Measurements from ENCODE around the gene NCBP2.

Gene NCBP2

DNA sequence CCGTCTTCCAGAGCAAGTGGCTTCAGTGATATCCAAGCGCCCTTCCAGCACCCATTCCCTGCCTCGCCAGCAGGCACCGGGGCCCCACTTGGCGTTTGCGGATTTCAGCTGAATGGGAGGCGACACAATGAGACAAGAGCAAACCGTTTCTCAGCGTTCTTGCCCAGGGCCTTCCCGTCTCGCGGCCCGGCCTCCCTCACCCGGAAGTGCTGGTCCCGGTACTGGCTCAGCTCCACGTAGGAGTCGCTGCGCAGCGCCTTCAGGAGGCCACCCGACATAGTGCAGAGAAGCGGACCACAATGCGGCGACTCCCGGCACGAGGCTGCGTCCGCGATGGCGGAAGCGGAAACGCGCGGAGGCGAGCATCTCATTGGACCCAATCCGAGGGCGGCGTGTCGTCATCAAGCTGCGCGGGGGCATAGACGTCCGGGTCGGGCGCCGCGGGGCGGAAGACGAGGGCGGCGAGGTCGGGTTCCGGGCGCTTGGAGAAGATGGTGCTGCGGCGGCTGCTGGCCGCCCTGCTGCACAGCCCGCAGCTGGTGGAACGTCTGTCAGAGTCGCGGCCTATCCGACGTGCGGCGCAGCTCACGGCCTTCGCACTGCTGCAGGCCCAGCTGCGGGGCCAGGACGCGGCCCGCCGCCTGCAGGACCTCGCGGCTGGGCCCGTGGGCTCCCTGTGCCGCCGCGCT, at the start of gene NCBP2:
TSS of gene NCBP2 (minus strand) at position 303 of the 689 bp plus-strand sequence. CDS start at position 278, 25 bp downstream.
- peak; percentile 99 to 100 (median 100) for DNase-seq (ENCODE audit: low read depth in 3 of 3)

DNA sequence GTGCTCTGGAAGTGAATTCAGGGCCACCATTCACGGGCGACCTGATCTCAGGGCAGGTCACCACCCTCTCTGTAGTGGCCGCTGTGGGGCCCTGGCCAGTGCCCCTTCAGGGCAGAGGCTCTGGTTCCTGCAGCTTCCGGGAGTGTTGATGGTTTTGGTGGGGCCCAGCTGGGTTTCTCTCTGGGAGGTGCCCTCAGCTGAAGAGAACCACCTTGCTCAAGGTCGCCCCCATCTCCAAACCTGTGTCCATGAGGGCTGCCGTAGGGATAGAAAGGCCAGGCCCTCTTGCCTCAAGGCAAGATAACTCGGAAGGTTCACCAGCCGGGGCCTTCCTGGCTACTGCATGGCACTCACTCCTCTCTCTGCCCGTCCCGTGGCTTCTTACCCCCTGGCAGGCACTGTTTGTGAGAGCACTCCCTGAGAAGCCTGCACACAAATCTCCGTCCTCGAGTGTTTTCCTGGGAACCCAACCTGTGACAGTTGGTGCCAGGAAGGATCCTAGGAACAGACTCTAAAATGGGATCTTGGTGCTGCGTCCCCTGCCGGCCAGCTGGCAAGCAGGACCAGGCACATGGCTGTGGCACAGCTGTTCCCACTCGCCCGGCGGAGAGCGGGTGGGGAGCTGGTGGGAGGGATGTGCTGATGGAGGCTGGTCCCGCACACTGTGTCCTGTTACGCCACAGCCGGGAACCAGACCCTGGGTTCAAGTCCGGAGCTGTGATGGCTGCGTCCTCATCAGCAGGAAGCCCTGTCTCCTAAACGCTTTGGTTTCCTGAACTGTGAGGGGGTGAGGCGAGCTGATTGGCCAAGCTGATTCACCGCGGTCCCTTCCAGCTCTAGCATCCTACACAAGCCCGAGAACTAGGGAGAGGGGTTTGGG, 49.5 kb upstream of the NCBP2 start:
- DNase-seq (ENCODE audit: low read depth in 3 of 3): no peak

DNA sequence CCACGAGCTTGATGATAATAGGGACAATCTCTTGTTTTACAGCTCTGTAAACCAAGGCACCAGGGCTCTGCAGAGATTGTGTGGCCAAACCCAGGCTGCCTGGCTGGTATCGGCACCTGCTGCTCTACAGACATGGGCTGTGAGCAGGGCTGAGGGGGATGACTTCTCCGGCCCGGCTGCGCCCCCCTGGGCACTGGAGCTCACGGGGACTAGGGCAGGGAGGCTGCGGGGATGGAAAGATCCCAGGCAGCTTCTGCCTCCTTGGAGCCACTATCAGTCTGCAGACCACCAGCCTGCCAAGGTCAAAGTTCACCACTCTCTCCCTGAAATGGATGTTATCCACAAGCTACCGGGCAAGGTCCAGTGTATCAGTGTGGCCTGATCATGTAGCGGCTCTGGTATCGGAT, 48.3 kb upstream of the NCBP2 start:
- DNase-seq (ENCODE audit: low read depth in 3 of 3): no peak

DNA sequence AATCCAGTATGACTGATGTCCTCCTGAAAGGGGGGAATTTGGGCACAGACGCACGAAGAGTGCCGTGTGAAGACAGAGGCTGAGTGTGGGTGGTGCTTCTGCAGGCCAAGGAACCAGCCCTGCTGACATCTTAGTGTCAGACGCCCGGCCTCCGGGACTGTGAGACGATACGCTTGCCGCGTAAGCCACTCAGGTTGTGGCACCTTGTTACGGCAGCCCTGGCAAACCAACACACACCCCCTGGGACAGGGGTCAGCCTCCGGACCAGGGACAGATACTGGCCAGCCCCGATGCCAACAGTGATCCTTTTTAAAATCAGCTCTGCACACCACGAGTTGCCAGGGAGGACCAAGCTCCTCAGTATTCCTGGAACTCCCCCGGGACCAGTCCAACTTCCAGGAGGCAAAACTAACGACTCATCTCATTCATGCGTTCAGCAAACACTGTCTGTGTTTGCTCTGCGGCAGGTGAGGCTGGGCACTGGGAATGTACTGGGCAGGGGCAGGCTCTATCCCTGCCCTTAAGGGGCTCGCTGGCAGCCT, 47.5 kb upstream of the NCBP2 start:
- DNase-seq (ENCODE audit: low read depth in 3 of 3): no peak

DNA sequence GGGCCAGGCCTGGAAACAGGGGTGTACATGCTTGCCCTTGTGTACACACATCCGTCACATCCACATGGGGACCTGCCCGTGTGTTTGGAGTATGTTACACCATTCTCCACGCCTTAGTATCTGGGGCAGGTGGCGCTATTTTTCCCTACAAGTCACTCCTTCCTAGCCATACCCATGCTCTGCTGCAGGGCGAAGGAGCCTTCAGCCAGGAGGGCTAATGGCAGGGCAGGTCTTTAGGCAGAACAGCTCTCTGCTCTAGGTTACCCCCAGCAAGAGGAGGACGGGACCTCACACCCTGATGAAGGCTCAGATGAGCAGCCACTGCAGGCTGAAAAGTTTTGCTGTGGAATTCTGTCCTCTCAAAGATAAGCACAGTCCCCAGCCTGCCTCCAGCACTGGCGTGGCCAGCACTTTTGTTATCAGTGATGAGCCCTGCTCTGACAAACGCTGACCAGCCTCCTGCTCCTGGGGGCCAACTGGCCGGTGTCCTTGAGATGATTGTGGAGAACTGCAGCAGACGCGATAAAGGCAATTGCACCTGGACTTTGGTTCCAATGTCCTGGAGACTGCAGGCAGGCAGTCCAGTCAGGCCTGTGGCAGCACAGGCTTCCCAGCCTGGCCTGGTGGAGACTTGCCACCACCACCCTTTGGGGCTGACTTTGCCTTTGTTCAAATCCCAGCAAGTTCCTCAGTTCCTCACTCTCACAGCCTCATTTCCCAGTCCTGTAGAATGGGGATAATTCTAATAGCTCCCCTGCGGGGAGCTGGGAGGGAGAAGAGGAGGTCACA, 46.1 kb upstream of the NCBP2 start:
- DNase-seq (ENCODE audit: low read depth in 3 of 3): no peak

DNA sequence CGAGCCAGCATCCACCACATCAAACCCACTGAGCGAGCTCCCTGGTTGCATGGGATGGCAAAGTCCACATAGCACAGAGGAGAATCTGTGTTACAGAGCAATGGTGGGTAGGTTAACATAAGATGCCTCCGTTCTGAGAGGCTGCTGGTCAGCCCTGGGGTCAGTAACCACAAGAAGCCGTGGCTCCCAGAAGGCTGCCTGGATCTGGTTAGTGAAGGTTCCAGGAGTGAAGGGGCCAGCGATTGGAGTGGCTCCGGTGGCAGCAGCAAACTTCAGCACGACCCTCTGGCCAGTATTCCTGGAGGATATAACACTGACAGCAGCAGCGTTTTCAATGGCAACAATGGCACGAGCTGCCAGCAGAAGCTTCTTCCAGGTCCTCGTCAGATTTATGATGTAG, 44.7 kb upstream of the NCBP2 start:
- DNase-seq (ENCODE audit: low read depth in 3 of 3): no peak

DNA sequence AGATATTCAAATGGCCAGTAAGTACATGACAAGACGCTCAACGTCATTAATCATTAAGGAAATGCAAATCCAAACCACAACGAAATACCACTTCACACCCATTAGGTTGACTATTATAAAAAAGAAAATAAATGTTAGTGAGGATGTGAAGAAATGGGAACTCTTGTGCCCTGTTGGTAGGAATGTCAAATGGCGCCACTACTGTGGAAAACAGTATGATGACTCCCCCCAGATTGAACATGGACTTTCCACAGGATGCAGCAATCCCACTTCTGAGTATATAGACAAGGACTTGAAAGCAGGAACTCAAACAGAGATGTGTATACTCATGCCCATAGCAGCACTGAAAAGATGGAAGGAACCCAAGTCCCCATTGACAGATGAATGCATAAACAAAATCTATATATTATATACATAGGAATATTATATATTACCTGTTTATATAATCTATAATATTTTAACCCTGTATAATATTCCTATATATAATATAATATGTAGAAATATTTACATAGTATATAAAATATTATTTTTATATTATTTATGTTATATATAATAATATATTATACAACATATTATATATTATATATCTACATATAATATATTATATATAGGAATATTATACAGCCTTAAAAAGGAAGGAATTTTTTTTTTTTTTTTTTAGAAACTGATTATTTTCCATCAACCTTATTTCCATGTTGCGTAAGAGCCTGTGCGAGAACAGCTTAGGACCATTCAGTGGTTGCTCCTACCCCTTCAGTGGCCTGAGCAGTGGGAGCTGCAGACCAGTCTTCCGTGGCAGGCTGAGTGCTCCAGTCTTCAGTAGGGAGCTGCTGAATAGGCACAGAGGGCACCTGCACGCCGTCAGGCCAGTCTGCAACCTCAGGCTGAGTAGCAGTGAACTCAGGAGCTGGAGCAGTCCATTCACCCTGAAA, 43.9 kb upstream of the NCBP2 start:
- DNase-seq (ENCODE audit: low read depth in 3 of 3): no peak

DNA sequence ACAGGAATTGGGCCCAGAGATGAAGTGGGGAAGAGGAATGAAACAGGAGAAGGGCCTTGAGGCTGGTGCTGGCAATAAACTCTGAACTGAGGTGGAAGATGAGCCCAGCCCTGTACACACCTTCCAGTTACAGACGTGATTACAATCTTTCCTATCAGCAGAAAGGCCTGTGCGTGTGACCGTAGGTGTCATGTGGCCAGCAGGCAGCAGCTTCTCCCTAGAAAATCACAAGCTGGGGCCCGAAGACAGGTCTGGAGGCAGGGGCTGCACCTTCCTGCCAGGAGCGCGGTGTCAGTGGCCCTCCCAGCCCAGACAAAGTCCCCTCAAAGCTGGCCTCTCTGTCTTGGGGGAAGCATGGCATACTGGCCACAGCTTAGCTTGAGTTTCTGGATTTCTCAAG, 43.0 kb upstream of the NCBP2 start:
- DNase-seq (ENCODE audit: low read depth in 3 of 3): no peak

DNA sequence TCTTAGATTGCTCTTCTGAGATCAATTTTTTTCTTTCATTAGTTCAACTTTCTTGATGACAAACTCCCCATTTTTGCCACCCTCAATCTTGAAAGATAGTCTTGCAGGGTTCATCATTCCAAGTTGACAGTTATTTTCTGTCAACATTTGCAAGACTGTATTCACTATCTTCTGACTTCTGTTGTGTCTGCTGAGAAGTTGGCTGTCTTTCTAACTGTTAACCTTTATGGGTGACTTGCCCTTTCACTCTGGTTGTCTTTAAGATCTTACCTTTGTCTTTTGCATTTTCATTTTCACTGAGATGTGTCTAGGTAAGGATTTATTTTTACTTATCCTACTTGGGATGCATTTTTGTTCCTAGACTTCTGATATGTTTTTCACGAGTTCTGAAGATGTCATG, 40.9 kb upstream of the NCBP2 start:
- no peak for DNase-seq (ENCODE audit: low read depth in 3 of 3)

DNA sequence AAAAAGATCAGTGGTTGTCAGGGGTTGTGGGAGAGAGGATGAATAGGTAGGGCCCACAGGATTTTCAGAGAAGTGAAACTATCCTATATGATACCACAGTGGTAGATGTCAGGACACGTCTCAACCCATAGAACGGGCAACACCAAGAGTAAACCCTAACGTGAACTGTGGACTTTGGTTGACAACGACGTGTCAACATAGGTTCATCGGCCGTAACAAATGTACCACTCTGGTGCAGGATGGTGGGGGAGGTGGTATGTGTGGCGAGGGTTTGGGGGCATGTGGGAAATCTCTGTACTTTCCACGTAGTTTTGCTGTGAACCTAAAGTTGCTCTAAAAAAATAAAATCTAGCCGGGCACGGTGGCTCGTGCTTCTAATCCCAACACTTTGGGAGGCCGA, 39.3 kb upstream of the NCBP2 start:
- no peak for DNase-seq (ENCODE audit: low read depth in 3 of 3)

DNA sequence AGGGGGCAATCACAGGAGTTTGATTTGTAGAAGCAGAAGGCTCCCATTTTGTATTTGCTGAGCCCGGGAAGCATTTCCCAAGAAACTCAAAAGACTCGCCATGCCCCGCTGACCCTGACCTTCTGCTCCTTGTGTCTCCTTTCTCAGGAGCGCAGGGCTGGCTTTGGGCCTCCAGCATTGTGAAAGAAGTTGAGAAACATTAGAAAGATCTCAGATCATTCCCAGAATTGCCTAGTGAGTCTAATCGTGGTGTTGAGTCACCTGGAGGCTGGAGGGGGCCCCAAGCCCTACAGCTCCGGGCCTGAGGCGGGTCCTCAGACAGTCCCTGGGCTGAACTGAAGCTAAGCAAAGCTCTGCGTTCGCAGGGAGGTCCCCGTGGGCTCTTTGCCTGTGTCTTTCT, 37.2 kb upstream of the NCBP2 start:
- DNase-seq (ENCODE audit: low read depth in 3 of 3): no peak

DNA sequence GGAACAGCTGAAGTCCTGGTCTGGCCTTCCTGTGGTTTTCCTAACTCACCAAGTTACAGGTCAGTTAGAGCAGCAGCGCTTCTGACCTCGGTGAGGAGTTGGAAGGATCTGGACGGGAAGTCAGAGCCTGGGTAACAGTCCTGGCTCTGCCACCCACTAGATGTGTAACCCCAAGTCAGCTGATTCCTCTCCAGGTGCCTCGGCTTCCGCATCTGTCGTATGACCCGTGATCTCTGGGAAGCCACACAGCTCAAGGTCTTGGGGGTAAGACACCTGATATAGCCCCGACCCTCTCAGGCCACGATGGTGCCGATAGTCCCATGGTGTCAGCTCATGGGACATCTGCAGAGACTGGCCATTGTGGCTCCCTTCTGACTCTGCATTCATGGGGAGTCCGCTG, 34.6 kb upstream of the NCBP2 start:
- no peak for DNase-seq (ENCODE audit: low read depth in 3 of 3)

DNA sequence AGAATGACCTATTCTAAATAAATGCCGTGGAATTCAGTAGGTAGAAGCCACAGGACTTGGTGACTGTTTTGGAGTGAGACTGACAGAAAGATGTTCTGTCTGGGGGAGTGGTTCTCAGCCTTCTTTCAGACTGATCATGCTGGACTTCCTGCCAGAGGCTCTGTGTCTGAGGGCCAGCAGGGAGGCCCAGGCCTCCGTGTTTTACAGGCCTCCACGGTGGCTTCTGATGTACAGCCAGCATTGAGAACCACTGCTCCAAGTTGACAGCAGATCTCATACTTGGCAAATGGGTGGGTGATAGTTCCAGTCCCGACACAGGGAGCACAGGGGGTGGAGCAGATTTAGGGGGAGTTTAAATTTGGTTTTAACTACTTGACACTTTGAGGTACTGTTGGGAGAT, 33.0 kb upstream of the NCBP2 start:
- DNase-seq (ENCODE audit: low read depth in 3 of 3): no peak

DNA sequence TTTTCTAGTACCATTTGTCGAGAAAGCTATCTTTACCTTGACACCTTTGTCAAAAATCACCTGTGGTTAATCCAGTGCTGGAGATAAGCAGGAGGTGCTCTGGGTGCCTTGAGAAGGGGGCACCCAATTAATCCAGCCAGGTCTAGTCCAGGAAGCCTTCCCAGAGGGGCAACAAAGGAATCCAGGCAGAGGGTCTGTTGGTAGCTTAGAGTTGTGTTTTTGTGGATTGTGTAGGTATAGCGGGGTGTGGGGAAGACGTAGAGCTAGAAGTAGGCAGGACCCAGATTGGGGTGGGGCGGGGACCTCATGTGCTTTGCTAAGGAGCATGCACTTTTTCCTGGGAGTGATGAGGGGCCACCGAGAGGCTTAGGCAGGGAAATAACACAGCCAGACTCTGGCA, 32.3 kb upstream of the NCBP2 start:
- DNase-seq (ENCODE audit: low read depth in 3 of 3): no peak

DNA sequence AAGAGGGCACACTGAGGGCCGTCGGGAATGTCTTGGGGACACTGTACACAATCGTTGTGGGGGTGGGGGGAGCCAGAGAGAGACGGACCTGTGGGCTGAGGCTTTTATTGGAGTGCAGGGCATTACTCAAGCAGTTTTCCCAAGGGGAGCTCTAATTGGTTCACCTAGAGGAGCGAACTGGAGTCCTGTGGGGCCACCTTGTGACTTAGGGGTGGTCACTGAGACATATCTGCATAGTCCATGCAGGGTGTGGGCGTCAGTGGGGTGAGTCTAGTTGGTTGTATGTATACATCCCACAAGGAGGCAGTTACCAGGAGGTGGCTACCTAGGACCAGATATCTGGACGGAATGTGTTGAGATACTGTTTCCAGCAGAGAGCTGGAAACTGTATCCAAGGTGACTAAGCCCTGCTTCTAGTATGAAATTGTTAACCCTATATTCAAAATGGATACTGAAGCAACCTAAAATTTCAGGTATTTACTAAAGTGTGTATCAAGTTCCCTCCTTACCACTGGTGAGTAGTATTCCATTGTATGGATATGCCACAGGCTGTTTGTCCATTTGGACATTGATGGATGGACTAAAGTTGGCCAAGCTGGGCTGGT, 28.9 kb upstream of the NCBP2 start:
- no peak for DNase-seq (ENCODE audit: low read depth in 3 of 3)

DNA sequence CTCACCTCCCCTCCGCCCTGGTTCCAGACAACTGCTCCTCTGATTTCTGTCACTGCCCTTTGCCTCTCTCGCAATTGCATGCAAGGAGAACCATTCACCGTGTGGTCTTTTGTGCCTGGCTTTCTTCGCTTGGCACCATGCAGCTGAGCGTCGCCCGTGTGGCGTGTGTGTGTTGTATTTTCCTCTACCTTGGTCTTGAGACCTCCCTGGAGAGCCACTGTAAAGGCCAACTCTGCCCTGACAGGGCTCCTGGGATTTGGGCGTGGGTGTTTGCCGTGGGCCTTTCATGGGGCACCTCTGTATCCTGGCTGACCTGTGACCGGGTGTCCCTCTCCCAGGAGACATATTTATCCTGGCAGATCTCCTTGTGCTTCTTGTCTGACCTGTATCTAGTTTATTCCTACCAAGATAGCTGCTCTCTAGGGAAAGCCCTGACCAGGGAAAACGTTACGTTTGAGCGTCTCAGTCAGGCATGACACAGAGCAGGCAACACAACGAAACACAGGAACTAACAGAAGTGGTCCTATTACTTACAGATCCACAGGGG, 28.3 kb upstream of the NCBP2 start:
- DNase-seq (ENCODE audit: low read depth in 3 of 3): no peak

DNA sequence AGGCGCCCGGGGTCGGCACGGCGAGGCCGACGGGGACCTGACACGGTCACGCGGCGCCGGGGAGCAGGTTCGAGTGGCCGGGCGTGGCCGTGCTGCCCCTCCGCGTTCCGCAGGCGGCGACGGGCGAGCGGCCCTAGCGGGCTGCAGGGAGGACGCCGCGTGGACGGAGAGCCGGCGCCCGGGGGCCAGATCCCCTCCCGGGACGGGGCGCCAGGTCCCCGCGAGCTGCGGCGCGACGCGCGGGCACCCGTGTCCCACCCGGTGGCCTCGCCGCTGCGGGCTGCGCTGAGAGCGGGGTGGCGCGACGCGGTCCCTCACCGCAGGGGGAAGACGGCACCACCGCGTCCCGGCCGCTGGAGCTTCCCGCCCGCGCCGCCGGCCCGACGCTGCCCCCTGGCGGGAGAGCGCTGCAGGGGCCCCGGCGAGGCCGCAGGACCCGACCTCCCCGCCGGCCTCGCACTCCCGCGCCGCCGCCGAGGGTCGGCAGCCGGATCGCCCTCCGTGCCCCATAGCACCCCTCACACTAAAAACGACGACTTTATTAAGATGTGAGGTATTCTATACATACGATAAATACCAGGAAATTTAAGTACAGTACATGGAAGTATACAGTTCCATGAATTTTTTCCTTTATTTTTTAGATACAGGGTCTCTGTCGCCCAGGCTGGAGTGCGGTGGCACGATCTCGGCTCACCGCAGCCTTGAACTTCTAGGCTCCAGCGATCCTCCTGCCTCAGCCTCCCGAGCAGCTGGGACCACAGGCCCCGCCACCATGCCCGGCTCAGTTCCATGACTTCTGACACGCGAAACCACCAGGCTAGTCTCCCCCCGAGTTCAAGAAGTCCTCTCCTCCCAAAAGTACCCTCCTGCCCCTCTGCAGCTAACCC, 27.6 kb upstream of the NCBP2 start:
- peak; percentile 44 to 63 (median 45) for DNase-seq (ENCODE audit: low read depth in 3 of 3)

DNA sequence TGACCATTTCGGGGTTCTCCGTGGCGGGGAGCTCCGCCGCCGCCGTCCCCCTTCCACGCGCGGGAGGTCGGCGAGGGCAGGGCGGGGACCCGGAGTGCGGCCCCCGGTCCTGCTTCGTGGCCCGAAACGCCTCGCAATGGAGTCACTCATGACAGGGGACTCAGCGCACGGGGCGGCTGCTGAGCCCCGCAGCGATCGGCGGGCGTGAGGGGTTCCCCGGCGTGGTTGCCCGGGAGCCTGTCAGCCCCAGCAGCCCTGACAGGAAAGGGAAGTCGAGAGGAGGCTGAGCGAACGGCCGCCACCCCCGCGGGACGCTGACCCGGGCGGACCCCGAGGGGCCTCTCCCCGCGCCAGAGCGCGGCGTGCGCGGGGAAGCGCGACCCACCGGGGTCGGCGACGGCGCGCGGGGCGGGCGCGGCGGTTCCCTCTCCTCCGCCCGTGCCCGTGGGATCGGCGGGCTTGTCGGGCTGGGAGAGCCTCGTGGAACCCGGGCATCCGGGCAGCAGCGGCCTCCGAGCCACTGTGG, 26.9 kb upstream of the NCBP2 start:
- DNase-seq (ENCODE audit: low read depth in 3 of 3): peak in 2 of 3 experiments; percentile 18 to 42
